ENCODE measurements around the gene RFC3. TPM values are rescaled to one million over a fixed set of nuclear protein-coding genes. Genes with fewer than 3 reads are reported as not detected.

Gene RFC3
- total and polyA plus RNA-seq, 12 donors = 4.4 to 33.8 (median 16.6) TPM

DNA sequence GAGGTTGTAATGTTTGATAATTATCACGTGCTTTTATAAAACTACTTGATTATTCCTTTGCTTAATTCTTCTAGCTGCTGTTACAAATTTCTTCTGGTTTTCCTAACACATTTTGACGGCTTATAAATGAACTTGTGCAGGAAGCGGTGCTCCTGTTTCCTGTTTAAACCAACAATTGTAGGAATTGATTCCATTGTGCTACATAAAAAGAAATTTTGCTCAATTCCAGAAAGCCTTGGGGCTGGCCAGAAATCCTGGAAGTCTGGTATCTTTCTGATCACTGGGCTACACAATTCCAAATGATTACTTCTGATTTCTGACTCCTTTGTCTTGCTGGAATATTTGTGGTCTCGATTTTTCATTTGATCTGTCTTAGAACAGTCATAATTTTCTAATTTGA lies 14.9 kb downstream of the RFC3 start:
- Histone ChIP-seq H3K4me3 (no peak overlapping the region), H3K36me3 (replicated peaks in 1 of 2) (peaks cover 0 to 7% of the 10 kb centered on the region in 2 donors), H3K27me3 (no peaks in the 10 kb centered on the region), H3K4me1 (replicated peaks in 1 of 2) (peaks cover 0 to 5% of the 10 kb centered on the region in 2 donors), H3K9me3 (replicated peaks in 1 of 3) (no peaks in the 10 kb centered on the region), H3K27ac (no peak overlapping the region)
- DNase-seq = no peak
- TF ChIP-seq POLR2A (IDR thresholded peaks at IDR 0.05) = no peak
- TF ChIP-seq, protein P1, sequence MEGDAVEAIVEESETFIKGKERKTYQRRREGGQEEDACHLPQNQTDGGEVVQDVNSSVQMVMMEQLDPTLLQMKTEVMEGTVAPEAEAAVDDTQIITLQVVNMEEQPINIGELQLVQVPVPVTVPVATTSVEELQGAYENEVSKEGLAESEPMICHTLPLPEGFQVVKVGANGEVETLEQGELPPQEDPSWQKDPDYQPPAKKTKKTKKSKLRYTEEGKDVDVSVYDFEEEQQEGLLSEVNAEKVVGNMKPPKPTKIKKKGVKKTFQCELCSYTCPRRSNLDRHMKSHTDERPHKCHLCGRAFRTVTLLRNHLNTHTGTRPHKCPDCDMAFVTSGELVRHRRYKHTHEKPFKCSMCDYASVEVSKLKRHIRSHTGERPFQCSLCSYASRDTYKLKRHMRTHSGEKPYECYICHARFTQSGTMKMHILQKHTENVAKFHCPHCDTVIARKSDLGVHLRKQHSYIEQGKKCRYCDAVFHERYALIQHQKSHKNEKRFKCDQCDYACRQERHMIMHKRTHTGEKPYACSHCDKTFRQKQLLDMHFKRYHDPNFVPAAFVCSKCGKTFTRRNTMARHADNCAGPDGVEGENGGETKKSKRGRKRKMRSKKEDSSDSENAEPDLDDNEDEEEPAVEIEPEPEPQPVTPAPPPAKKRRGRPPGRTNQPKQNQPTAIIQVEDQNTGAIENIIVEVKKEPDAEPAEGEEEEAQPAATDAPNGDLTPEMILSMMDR (IDR thresholded peaks at IDR 0.05) = no peak
- intact Hi-C loops (cut with DNase I) = no loop called here
- 83 to 91% (median 85%) methylated on average over 4 of the region's 4 CpGs for WGBS, 4 donors

DNA sequence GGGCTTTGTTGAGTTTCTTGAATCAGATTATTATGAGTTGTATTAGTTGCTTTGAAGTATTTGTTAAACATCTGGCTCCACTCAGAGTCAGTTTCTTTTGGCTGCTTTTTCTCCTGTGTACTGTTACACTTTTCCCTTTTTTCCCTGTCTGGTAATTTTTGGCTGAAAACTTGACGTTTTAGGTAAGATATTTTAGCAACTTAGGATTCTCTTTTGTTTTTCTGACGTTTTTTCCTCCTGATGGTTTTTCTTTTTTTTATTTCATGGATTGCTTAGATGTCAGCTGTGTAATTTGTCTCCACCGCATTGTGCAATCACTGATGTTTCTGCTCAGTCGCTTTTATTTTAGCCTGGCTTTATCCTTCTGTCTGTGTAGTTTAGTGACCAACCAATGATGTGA lies 20.7 kb downstream of the RFC3 start:
- peaks cover 6 to 12% of the 10 kb centered on the region in 2 donors for H3K4me1 ChIP-seq (replicated peaks in 1 of 2)
- TF ChIP-seq, protein P1 (IDR thresholded peaks at IDR 0.05) = no peak
- no peak for TF ChIP-seq POLR2A (IDR thresholded peaks at IDR 0.05)
- H3K9me3 ChIP-seq (replicated peaks in 1 of 3) = no peaks in the 10 kb centered on the region
- peak in 6 of 7 donors; percentile 23 to 66 (median 47) for DNase-seq
- no peak overlapping the region for H3K4me3 ChIP-seq
- H3K27me3 ChIP-seq = no peaks in the 10 kb centered on the region
- intact Hi-C loops (cut with DNase I) = no loop called here
- H3K27ac ChIP-seq = peak overlapping the region in 4 of 5 donors; percentile 15 to 54 (median 48)
- no peaks in the 10 kb centered on the region for H3K36me3 ChIP-seq (replicated peaks in 1 of 2)
- 24 to 28% (median 25%) methylated on average over 4 of the region's 4 CpGs for WGBS, 4 donors

DNA sequence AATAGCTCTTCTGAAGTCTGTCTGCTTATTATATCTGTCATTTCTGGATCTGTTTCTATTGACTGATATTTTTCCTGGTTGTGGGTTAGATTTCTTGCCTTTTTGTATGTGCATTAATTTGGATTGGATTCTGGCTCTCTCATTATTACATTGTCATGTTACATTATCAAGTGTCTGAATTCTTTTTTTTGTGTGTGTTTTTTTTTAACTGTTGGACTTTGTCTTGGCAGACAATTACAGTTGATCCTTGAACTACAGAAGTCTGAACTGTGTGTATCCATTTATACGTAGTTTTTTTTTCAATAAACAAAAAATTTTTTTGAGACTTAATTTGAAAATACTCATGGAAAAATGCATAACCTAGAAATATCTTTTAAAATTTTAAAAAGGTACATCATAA lies 22.5 kb downstream of the RFC3 start:
- no peak overlapping the region for H3K27ac ChIP-seq
- 27 to 35% (median 32%) methylated on average over 1 of the region's 1 CpG for WGBS, 4 donors
- TF ChIP-seq POLR2A (IDR thresholded peaks at IDR 0.05) = no peak
- TF ChIP-seq, protein P1 (IDR thresholded peaks at IDR 0.05) = no peak
- no peaks in the 10 kb centered on the region for H3K9me3 ChIP-seq (replicated peaks in 1 of 3)
- H3K4me1 ChIP-seq (replicated peaks in 1 of 2) = peaks cover 6 to 12% of the 10 kb centered on the region in 2 donors
- H3K36me3 ChIP-seq (replicated peaks in 1 of 2) = no peaks in the 10 kb centered on the region
- H3K27me3 ChIP-seq = no peaks in the 10 kb centered on the region
- no peak overlapping the region for H3K4me3 ChIP-seq
- intact Hi-C loops (cut with DNase I) = no loop called here
- DNase-seq = no peak

DNA sequence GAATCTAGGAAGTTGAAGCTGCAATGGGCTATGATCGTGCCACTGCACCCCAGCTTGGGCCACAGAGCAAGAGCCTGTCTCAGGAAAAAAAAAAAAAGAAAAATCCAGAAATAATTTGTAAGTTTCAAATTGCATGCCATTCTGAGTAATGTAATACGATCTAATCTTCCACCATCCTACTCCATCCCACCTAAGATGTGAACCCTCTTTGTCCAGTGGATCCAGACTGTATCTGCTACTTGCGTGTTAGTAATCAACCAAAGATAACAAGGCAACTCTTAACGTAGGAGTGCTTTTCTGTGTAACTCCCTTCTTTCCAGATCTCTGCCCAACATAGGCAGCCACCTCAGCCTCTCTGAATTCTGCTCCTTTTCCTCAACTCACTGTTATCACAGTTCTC lies 24.3 kb downstream of the RFC3 start:
- DNase-seq = no peak
- TF ChIP-seq, protein P1 (IDR thresholded peaks at IDR 0.05) = no peak
- no peak for TF ChIP-seq POLR2A (IDR thresholded peaks at IDR 0.05)

More for the DNA sequence above, 24.3 kb downstream of the RFC3 start:
- no peak overlapping the region for H3K4me3 ChIP-seq
- no peaks in the 10 kb centered on the region for H3K36me3 ChIP-seq (replicated peaks in 1 of 2)
- intact Hi-C loops (cut with DNase I) = no loop called here
- WGBS, 4 donors = 88 to 93% (median 90%) methylated on average over 4 of the region's 4 CpGs
- peaks cover 6 to 12% of the 10 kb centered on the region in 2 donors for H3K4me1 ChIP-seq (replicated peaks in 1 of 2)
- H3K27me3 ChIP-seq = no peaks in the 10 kb centered on the region
- no peaks in the 10 kb centered on the region for H3K9me3 ChIP-seq (replicated peaks in 1 of 3)
- no peak overlapping the region for H3K27ac ChIP-seq

All from adrenal gland (tissue), 12 donors.